ENCODE data around the gene BRME1.
"Not testable (repeated sequence)": the region's sequence is repeated elsewhere in the genome, so short reads cannot be mapped to it uniquely, and the experiment has no call there.

The BRME1 gene

GRCh38 chr19:13926715-13927114 is 20.8 kb upstream of the BRME1 start:
- DNase-seq (ENCODE audit: low read depth in 2 of 2) = no peak

- DNase-seq (ENCODE audit: low read depth in 2 of 2) = no peak
Observed at GRCh38 chr19:13926010-13926409, 20.1 kb upstream of the BRME1 start.

GRCh38 chr19:13923194-13923987 is 17.5 kb upstream of the BRME1 start:
- DNase-seq (ENCODE audit: low read depth in 2 of 2) = no peak

- DNase-seq (ENCODE audit: low read depth in 2 of 2) = not testable (repeated sequence)
Observed at GRCh38 chr19:13922118-13922517, 16.2 kb upstream of the BRME1 start.

DNA sequence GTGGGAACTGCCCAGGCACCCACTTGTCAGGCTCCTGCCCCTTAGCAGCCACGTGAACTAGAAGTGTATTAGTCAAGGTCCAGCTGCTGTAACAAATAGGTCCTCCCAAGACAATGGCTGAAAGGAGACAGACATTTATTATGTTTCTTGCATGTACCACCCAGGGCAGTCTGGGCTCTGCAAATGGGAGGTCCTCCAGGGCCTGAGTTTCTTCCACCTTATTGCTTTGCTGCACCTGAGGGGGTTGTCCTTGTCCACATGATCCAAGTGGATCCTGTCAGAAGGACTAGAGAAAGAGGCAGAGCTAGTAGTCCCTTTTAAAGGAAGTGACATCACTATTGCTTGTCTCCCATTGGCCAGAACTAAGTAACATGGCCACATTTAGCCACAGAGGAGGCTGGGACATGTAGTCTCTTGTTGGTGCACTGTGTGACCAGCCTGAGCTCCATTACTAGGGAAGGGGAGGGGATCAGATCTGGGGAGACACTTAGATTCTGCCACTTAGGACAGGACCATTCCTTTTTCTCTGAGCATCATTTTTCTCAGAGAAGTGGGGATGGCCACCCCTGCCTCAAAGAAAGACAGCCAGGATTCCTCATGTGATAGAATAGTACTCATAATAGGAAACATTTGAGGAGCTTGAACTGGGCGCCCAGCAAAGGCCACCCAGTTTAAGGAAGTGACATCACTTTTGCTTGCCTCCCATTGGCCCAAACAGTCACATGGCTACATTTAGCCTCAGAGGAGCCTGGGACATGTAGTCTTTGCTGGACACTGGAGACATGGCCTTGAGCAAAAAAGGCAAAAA is 15.2 kb upstream of the BRME1 start:
- DNase-seq (ENCODE audit: low read depth in 2 of 2) = peak in 1 of 2 donors; percentile 14

DNA sequence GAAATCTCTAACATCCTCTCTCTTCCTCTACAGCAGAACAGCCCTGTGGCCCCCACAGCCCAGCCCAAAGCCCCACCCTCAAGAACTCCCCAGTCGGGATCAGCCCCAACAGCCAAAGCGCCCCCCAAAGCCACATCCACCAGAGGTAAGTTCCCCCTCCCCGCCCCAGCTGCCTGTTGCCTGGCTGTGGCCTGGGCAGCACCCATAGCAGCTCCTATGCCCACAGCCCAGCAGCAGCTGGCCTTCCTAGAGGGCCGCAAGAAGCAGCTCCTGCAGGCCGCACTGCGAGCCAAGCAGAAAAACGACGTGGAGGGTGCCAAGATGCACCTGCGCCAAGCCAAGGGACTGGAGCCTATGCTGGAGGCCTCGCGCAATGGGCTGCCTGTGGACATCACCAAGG is 14.6 kb upstream of the BRME1 start:
- no peak for DNase-seq (ENCODE audit: low read depth in 2 of 2)

DNA sequence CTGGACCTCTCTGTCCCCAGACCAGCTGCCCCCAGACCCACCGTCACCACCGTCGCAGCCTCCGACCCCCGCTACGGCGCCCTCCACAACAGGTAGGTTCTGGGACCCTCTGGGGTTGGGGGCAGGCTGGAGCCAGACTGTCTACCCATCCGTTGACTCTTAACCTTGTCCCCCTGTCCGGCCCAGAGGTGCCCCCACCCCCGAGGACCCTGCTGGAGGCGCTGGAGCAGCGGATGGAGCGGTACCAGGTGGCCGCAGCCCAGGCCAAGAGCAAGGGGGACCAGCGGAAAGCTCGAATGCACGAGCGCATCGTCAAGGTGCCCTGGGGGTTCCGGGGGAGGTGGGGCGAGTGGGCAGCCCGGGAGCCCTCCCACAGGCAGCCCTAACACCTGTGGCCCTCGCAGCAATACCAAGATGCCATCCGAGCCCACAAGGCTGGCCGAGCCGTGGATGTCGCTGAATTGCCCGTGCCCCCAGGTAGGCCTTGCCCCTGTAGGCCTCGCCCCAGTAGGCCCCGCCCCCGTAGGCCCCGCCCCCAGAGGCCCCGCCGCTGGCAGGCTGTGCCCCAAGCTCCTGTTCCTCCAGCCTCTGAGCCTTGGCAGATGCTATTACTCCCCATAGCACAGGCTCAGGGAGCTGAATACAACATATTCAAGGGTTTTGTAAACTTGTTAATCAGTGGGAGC is 13.0 kb upstream of the BRME1 start:
- DNase-seq (ENCODE audit: low read depth in 2 of 2) = no peak

GRCh38 chr19:13917888-13918406 is 12.0 kb upstream of the BRME1 start:
- no peak for DNase-seq (ENCODE audit: low read depth in 2 of 2)

GRCh38 chr19:13914777-13915176 is 8.9 kb upstream of the BRME1 start:
- DNase-seq (ENCODE audit: low read depth in 2 of 2) = no peak

DNA sequence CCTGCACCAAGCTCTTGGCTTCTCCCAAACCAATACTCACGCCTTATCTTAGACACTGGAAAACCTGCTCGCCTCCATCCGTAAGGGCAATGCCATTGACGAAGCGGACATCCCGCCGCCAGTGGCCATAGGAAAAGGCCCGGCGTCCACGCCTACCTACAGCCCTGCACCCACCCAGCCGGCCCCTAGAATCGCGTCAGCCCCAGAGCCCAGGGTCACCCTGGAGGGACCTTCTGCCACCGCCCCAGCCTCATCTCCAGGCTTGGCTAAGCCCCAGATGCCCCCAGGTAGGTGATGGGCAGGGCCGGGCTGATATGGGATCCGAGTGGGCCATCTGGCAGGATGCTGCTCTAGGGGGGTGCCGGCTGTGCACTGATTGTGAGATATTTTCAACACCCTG is 7.4 kb upstream of the BRME1 start:
- DNase-seq (ENCODE audit: low read depth in 2 of 2) = no peak

DNA sequence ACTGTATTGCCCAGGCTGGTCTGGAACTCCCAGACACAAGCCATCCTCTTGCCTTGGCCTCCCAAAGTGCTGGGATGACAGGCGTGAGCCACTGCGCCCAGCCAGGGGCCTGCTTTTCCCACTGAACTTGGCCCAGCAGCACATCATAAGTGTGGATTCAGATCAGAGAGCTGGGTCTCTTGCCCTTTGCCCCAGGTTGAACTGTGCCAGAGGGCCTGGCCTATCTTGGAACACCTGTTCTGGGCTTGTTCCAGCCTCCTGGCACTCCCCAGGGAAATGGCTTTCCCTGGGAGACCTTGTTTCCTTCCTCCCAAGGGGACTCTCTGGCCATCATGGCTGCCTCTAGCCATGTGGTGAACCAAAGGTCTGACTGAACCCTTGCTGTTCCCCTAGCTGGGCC is 3.5 kb upstream of the BRME1 start:
- DNase-seq (ENCODE audit: low read depth in 2 of 2) = no peak

DNA sequence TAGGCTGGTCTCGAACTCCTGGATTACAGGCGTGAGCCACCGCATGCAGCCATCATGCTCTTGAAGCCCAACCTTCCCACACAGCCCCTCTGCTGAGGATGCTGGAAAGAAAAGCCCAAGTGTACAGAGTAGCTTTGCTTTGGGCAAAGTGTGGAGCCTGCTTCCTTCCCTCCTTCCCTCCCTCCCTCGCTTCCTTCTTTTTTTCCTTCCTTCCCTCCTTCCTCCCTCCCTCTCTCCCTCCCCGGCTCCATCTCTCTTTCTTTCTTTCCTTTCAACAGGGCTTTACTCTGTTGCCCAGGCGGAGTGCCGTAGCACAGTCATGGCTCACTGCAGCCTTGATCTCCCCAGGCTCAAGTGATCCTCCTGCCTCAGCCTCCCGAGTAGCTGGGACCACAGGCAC is 2.8 kb upstream of the BRME1 start:
- no peak for DNase-seq (ENCODE audit: low read depth in 2 of 2)

- no peak for DNase-seq (ENCODE audit: low read depth in 2 of 2)
Observed at GRCh38 chr19:13906910-13907309, 993 bp upstream of the BRME1 start.

DNA sequence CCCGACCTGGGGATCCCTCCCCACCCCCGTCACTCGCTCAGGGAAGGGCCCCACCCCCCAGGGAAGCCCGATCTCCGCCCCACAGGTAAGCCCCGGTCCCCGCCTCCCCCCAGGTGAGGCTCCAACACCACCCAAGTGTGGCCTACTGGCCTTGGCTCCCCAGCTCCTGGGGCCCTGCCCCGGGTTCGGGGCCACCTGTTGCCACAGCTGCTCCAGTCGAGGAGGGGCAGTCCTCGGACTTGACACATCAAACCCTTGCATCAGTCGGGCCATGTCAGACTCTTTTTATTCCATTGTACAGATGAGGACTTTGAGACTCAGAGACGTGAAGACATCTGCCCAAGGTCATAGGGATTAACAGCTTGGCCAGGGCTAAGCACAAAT is 596 bp upstream of the BRME1 start:
- no peak for DNase-seq (ENCODE audit: low read depth in 2 of 2)

DNA sequence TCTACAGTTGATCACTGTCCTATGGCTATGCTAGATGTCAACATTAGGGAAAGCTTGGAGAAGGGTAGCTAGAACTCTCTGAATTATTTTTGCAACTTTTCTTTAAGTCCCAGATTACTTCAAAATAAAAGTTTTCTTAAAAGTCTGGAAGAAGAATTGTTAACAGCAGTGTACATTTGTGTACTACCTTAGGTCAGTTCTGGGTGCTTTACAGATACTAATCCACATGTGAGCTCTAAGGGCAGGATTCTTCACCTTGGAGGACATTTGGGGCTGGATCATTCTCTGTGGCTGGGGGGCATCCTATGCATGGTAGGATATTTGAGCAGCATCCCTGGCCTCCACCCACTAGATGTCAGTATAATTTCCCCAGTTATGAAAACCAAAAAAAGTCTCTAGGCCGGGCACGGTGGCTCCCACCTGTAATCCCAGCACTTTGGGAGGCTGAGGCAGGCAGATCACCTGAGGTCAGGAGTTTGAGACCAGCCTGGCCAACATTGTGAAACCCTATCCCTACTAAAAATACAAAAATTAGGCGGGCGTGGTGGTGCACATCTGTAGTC is 2.8 kb downstream of the BRME1 start:
- DNase-seq (ENCODE audit: low read depth in 2 of 2) = no peak

DNA sequence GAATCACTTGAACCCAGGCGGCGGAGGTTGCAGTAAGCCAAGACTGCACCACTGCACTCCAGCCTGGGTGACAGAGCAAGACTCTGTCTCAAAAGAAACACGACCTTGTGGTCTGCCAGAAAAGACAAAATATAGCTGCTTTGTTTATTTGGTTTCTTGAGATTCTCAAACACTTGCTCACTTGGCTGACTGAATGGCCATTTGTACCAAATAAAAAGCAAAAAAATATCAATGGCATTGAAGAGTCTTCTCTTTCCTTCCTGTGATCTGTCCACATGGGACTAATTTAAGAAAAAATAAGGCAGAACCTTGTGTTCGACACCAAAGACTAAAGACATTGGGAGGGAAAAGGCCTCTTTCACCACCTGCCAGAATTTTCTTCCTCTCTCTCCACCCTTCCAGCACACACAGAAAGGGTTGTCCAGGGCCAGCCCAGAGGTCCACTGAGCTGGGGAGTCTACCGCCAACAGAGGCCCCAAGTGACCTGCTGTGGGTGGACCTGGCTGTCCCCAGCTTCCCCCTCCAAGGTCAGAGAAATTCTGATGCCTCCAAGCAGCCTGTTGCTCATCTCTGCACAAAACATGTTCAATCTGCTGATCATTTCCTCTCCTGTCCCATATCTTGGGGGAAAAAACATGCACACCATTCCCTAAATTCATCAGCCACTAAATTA is 5.9 kb downstream of the BRME1 start:
- DNase-seq (ENCODE audit: low read depth in 2 of 2) = no peak

GRCh38 chr19:13899393-13899792 is 6.5 kb downstream of the BRME1 start:
- DNase-seq (ENCODE audit: low read depth in 2 of 2) = no peak

DNA sequence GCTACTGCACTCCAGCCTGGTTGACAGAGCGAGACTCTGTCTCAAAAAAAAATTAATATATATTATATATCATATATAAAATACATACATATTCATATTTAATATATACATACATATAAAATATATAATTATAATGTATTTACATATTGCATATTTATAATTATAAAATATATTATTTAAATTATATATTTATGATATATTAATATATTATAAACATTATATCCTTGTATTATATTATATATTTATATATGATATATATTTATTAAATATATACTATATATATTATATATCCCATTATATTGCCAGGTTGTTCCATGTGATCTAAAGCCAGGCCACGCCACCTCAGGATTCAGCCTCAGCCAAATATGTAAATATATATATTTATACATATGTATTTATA is 9.7 kb downstream of the BRME1 start:
- DNase-seq (ENCODE audit: low read depth in 2 of 2) = no peak

DNA sequence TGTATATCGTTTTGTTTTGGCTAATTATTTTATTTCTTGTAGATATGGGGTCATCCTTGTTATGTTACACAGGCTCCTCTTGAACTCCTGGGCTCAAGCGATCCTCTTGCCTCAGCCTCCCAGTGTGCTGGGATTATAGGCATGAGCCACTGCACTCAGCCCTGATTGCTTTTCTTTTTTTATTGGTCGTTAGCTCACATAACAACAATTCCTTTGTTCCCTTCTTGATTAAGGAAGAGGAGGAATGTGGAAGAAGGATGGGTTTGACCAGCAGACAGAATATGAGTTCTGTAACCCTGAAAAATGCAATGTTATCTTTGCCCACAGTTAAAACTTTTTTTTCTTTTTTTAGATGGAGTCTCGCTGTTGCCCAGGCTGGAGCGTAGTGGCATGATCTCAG is 11.4 kb downstream of the BRME1 start:
- DNase-seq (ENCODE audit: low read depth in 2 of 2) = no peak

DNA sequence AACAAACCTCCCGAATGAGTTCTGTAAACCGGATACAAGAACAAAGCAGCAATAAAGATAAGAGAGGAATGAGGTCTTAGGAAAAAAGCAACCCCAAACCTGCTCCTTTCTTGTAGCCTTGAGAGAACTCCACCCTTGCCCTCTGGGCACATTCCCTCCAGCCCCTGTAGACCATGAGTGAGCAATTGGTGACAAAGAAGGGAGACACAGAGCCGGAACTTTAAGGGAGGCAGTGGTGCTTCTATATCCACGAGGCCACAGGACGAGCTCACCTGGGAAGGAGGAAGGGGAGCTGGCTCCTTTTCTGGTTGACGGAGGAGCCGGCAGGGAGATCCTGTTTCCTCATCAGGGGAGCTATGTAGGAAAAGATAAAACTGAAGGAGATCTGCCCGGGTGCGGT is 13.0 kb downstream of the BRME1 start:
- no peak for DNase-seq (ENCODE audit: low read depth in 2 of 2)

- no peak for DNase-seq (ENCODE audit: low read depth in 2 of 2)
Observed at GRCh38 chr19:13890136-13890535, 15.8 kb downstream of the BRME1 start.

DNA sequence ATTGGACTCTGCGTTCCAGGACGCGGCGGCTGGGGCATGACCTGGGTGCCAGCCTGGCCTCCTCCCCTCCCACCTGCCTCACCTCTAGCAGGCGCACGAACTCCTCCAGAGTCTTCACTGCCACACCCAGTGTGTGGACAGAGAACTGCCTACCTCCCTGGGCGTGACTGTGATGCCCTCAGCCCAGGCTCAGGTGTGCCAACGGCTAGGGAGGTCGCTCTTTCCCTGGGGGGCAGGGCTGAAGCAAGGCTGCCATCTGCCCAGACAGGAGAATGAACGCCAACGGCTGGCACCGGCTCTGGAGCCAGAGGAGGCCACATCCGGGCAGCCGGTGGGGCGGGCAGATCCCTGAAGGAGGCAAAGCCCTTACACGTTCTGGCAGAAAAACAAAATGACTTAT is 17.6 kb downstream of the BRME1 start:
- no peak for DNase-seq (ENCODE audit: low read depth in 2 of 2)

Measured in stimulated activated CD8-positive, alpha-beta memory T cell treated with anti-CD3 and anti-CD28 coated beads, Interleukin-15, amount 100 ng/mL, for 48 hours (primary cell).